ENCODE data around the gene TMTC2.

The TMTC2 gene

GRCh38 chr12:83042441-83043200, 355.9 kb downstream of the TMTC2 start:
- Histone ChIP-seq H3K36me3 (replicated peaks) (no peaks in the 10 kb centered on the region), H3K4me1 (peaks cover 33% of the 10 kb centered on the region), H3K9me3 (no peaks in the 10 kb centered on the region), H3K4me3 (no peak overlapping the region), H3K27me3 (ENCODE audit: low read depth) (no peaks in the 10 kb centered on the region)
- in situ Hi-C loops (cut with MboI; ENCODE audit: low sequenced_read_pairs) = no loop called here
- peak; percentile 47 to 62 for DNase-seq (ENCODE audit: low spot score in 2 of 2)

- DNase-seq (ENCODE audit: low spot score in 2 of 2) = no peak
- Histone ChIP-seq H3K4me3 (no peak overlapping the region), H3K4me1 (peaks cover 33% of the 10 kb centered on the region), H3K9me3 (no peaks in the 10 kb centered on the region), H3K36me3 (replicated peaks) (no peaks in the 10 kb centered on the region), H3K27me3 (ENCODE audit: low read depth) (no peaks in the 10 kb centered on the region)
- in situ Hi-C loops (cut with MboI; ENCODE audit: low sequenced_read_pairs) = no loop called here
Measured at GRCh38 chr12:83044736-83045135, 358.0 kb downstream of the TMTC2 start.

DNA sequence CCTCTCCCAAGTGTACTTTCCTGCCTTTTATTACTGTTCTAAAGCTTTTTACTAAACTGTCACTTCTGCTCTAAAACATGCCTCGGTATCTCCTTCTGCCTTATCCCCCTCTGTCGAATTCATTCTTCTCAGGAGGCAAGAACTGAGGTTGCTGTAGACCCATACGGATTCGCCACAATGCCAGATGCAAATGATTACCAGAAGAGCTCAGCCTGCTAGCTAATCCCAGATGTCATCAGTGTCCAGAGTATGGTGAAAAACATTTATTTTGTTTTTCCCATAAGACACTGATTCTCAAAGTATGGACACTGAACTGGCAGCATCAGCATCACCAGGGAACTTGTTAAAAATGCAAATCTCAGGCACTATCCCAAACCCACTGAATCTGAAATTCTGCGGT, 359.3 kb downstream of the TMTC2 start:
- H3K36me3 ChIP-seq (replicated peaks) = no peaks in the 10 kb centered on the region
- no peak for DNase-seq (ENCODE audit: low spot score in 2 of 2)
- H3K9me3 ChIP-seq = no peaks in the 10 kb centered on the region
- in situ Hi-C loops (cut with MboI; ENCODE audit: low sequenced_read_pairs) = no loop called here
- H3K4me3 ChIP-seq = no peak overlapping the region
- H3K4me1 ChIP-seq = peaks cover 35% of the 10 kb centered on the region
- H3K27me3 ChIP-seq (ENCODE audit: low read depth) = no peaks in the 10 kb centered on the region

- Histone ChIP-seq H3K4me1 (peaks cover 17% of the 10 kb centered on the region), H3K36me3 (replicated peaks) (no peaks in the 10 kb centered on the region), H3K4me3 (no peak overlapping the region), H3K27me3 (ENCODE audit: low read depth) (no peaks in the 10 kb centered on the region), H3K9me3 (no peaks in the 10 kb centered on the region)
- no peak for DNase-seq (ENCODE audit: low spot score in 2 of 2)
- in situ Hi-C loops (cut with MboI; ENCODE audit: low sequenced_read_pairs) = no loop called here
Measured at GRCh38 chr12:83049306-83049705, 362.6 kb downstream of the TMTC2 start.

DNA sequence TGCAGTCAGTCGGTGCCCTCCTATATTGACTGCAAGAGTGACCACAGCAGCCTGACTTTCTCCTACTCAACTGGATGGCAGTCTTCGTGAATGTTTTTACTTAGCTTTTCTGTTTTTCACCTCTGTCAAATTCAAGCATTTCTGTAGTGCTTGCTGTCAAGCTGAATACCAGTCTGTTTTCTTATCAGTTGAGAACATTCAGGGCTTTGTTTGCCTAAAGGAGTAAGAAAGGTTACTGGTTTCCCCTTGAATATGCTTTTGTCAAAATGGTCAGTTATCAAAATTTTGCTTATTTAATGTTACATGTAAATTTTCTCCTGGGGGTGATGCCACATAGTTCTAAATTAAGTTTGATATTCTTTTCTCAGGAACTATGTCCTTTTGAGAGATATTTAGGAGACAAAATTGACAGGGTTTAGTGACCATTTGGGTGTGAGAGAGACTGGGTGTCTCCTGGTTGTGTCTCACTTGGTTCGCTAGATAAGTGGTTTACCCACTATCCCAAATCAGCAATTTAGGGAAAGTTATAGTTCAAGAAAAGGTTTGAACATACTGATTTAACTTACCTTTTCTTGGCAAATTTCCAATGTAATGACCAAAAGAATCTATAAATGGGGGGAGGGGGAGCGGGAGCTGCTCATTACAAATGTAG, 366.3 kb downstream of the TMTC2 start:
- H3K4me3 ChIP-seq = no peak overlapping the region
- H3K9me3 ChIP-seq = no peaks in the 10 kb centered on the region
- H3K36me3 ChIP-seq (replicated peaks) = no peaks in the 10 kb centered on the region
- in situ Hi-C loops (cut with MboI; ENCODE audit: low sequenced_read_pairs) = no loop called here
- DNase-seq (ENCODE audit: low spot score in 2 of 2) = no peak
- H3K27me3 ChIP-seq (ENCODE audit: low read depth) = no peaks in the 10 kb centered on the region
- H3K4me1 ChIP-seq = peaks cover 10% of the 10 kb centered on the region

- H3K27me3 ChIP-seq (ENCODE audit: low read depth) = no peaks in the 10 kb centered on the region
- in situ Hi-C loops (cut with MboI; ENCODE audit: low sequenced_read_pairs) = no loop called here
- no peak for DNase-seq (ENCODE audit: low spot score in 2 of 2)
- H3K36me3 ChIP-seq (replicated peaks) = no peaks in the 10 kb centered on the region
- no peaks in the 10 kb centered on the region for H3K9me3 ChIP-seq
- peaks cover 8% of the 10 kb centered on the region for H3K4me1 ChIP-seq
- H3K4me3 ChIP-seq = no peak overlapping the region
Measured at GRCh38 chr12:83057436-83057835, 370.7 kb downstream of the TMTC2 start.

GRCh38 chr12:83059107-83059506, 372.4 kb downstream of the TMTC2 start:
- H3K36me3 ChIP-seq (replicated peaks) = no peaks in the 10 kb centered on the region
- in situ Hi-C loops (cut with MboI; ENCODE audit: low sequenced_read_pairs) = no loop called here
- H3K27me3 ChIP-seq (ENCODE audit: low read depth) = no peaks in the 10 kb centered on the region
- no peak overlapping the region for H3K4me3 ChIP-seq
- DNase-seq (ENCODE audit: low spot score in 2 of 2) = no peak
- H3K9me3 ChIP-seq = no peaks in the 10 kb centered on the region
- H3K4me1 ChIP-seq = peaks cover 15% of the 10 kb centered on the region

DNA sequence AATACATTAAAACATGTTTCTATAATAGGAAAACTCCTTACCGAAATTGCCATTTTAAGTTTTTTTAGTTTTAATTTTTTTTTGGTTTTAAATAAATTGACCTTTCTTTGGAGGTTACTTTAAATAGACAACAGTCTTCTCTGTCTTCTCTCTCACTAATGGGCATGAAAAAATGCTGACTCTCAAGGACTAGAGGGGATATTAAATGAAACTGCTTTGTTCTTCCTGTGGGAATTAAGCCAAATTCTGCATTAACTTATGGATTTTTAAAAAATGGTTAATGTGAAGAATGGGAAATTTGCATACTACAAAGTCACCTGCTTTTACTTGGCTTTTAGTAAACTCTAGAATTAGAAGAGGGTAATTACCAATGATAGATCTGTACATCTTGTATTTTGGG, 378.9 kb downstream of the TMTC2 start:
- no peaks in the 10 kb centered on the region for H3K27me3 ChIP-seq (ENCODE audit: low read depth)
- no peaks in the 10 kb centered on the region for H3K9me3 ChIP-seq
- in situ Hi-C loops (cut with MboI; ENCODE audit: low sequenced_read_pairs) = no loop called here
- no peak for DNase-seq (ENCODE audit: low spot score in 2 of 2)
- H3K4me3 ChIP-seq = no peak overlapping the region
- H3K36me3 ChIP-seq (replicated peaks) = no peaks in the 10 kb centered on the region
- peaks cover 15% of the 10 kb centered on the region for H3K4me1 ChIP-seq

GRCh38 chr12:83067981-83068380, 381.3 kb downstream of the TMTC2 start:
- Histone ChIP-seq H3K9me3 (no peaks in the 10 kb centered on the region), H3K4me3 (no peak overlapping the region), H3K27me3 (ENCODE audit: low read depth) (no peaks in the 10 kb centered on the region), H3K36me3 (replicated peaks) (no peaks in the 10 kb centered on the region), H3K4me1 (peaks cover 2% of the 10 kb centered on the region)
- no peak for DNase-seq (ENCODE audit: low spot score in 2 of 2)
- in situ Hi-C loops (cut with MboI; ENCODE audit: low sequenced_read_pairs) = no loop called here

GRCh38 chr12:83074358-83074894, 387.7 kb downstream of the TMTC2 start:
- DNase-seq (ENCODE audit: low spot score in 2 of 2) = no peak
- no peaks in the 10 kb centered on the region for H3K9me3 ChIP-seq
- in situ Hi-C loops (cut with MboI; ENCODE audit: low sequenced_read_pairs) = no loop called here
- H3K4me1 ChIP-seq = no peaks in the 10 kb centered on the region
- no peak overlapping the region for H3K4me3 ChIP-seq
- no peaks in the 10 kb centered on the region for H3K27me3 ChIP-seq (ENCODE audit: low read depth)
- H3K36me3 ChIP-seq (replicated peaks) = no peaks in the 10 kb centered on the region

- no peaks in the 10 kb centered on the region for H3K9me3 ChIP-seq
- no peaks in the 10 kb centered on the region for H3K4me1 ChIP-seq
- DNase-seq (ENCODE audit: low spot score in 2 of 2) = no peak
- H3K4me3 ChIP-seq = no peak overlapping the region
- H3K36me3 ChIP-seq (replicated peaks) = no peaks in the 10 kb centered on the region
- in situ Hi-C loops (cut with MboI; ENCODE audit: low sequenced_read_pairs) = no loop called here
- no peaks in the 10 kb centered on the region for H3K27me3 ChIP-seq (ENCODE audit: low read depth)
Measured at GRCh38 chr12:83075471-83075870, 388.8 kb downstream of the TMTC2 start.

DNA sequence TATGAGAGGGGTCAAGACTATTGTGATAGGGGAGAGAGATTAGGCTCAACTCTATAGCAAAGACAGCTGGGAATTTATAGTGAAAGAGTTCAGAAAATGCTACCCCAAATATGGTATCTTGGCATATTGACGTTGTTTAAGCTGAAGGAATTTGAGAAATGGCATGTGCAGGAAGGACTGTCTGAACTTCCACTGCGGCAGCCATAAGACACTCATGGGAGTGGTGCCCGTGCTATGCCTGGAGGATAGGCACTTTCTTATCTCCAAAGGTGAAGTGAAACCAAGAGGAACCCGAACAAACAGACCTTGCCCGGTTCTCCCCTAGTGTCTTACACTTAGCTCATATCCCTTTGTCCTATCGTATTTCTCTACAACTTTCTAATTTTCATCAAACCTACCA, 390.3 kb downstream of the TMTC2 start:
- Histone ChIP-seq H3K4me3 (no peak overlapping the region), H3K27me3 (ENCODE audit: low read depth) (no peaks in the 10 kb centered on the region), H3K4me1 (no peaks in the 10 kb centered on the region; the same call in 1 of the 2 replicates), H3K36me3 (replicated peaks) (no peaks in the 10 kb centered on the region), H3K9me3 (no peaks in the 10 kb centered on the region)
- DNase-seq (ENCODE audit: low spot score in 2 of 2) = no peak
- in situ Hi-C loops (cut with MboI; ENCODE audit: low sequenced_read_pairs) = no loop called here

DNA sequence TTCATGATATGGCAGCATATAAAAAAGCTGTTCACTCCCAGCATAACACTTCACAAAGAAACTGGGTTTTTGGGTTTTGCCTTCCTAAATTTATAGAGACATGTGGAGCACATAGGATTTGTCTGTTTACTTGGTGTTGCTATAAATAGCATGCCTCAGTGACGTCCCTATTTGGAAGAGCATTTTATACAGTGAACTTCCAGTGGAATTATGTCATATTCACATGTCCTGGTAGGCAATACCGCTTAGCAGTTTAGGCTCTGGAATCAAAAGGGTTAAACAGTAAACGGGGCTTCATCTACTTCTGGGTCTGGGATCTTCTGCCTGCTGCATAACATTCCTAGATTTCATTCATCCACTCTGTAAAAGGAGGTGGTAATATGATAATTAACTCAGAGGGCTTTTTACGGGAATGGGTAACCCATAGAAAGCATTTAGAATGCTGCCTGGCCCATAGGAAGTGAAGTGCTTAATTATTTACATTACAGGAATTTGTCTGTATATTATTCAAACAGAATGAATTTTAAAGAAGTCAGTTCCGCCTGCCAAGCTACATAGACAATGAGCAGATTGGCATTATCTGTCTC, 396.1 kb downstream of the TMTC2 start:
- Histone ChIP-seq H3K9me3 (no peaks in the 10 kb centered on the region), H3K36me3 (replicated peaks) (no peaks in the 10 kb centered on the region)
- in situ Hi-C loops (cut with MboI; ENCODE audit: low sequenced_read_pairs) = no loop called here

DNA sequence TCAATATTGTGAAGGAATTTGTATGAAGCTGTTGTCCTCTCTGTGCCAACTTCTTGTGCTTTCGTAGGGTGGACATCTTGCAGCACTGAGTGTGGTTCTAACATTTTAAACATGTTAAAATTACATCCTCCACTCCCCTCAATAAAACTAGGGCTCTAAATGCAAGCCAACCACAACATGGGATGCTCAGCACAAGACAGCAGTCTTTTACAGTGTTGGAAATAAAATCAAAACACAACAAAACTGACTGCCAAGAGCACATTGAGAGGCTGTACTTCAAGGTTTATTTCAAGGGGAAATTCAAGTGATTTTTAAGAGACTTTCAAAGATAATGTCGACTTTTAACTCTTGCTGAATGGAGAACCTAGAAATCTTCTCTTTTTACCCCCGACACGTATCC, 396.9 kb downstream of the TMTC2 start:
- no peak for DNase-seq (ENCODE audit: low spot score in 2 of 2)
- Histone ChIP-seq H3K36me3 (replicated peaks) (no peaks in the 10 kb centered on the region), H3K4me3 (no peak overlapping the region), H3K9me3 (no peaks in the 10 kb centered on the region), H3K27me3 (ENCODE audit: low read depth) (no peaks in the 10 kb centered on the region), H3K4me1 (no peaks in the 10 kb centered on the region; the same call in 1 of the 2 replicates)
- in situ Hi-C loops (cut with MboI; ENCODE audit: low sequenced_read_pairs) = no loop called here

More for the DNA sequence above, 396.1 kb downstream of the TMTC2 start:
- DNase-seq (ENCODE audit: low spot score in 2 of 2) = no peak
- Histone ChIP-seq H3K27me3 (ENCODE audit: low read depth) (no peaks in the 10 kb centered on the region), H3K4me3 (no peak overlapping the region), H3K4me1 (no peaks in the 10 kb centered on the region; the same call in 1 of the 2 replicates)

Measured in HAP-1 (cell line).